GM06990 (cell line): Measurements from ENCODE around the gene ACSM4.

Source experiments
- DNase-seq: peaks from one replicate; pipeline ENCODE4 v3.0.0-alpha.2; 2011; ENCODE audit not compliant: insufficient read length; ENCODE audit errors: extremely low read depth
- H3K27me3 ChIP-seq: replicated peaks from 2 replicates; pipeline ENCODE4 v1.6.0; 2011; ENCODE audit warnings: low read length; ENCODE audit not compliant: control insufficient read depth, insufficient read depth
- H3K36me3 ChIP-seq: 2 replicates; pipeline ENCODE4 v1.5.1; 2011; ENCODE audit warnings: low read length; ENCODE audit not compliant: control insufficient read depth, insufficient read depth
- H3K4me3 ChIP-seq: replicated peaks from 2 replicates; pipeline ENCODE4 v1.5.1; 2011; ENCODE audit warnings: low read depth, mild to moderate bottlenecking, control low read depth, low read length
- TF ChIP-seq, protein P1 (sequence below): IDR thresholded peaks from 2 replicates; pipeline ENCODE4 v1.5.1; 2011; ENCODE audit warnings: low read length, control low read depth, mild to moderate bottlenecking, inconsistent platforms; ENCODE audit not compliant: insufficient read depth, poor library complexity, severe bottlenecking

The ACSM4 gene

DNA sequence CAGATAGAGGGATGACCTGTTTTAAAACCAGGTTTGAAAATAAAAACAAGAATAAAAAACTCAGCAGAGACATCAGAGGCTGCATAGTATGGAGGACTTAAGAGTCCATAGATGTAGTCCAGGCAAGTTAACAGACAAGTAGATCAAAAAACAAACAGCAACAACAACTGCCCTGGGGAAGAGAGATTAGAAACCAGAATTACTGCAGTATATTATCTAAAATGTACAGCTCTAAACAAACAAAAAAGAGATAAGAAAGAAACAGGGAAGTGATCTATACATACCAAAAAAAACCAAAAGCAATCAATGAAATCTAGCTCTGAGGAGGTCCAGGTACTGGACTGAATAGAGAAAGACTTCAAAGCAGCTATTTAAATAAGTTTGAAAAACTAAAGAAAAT is 48.8 kb downstream of the ACSM4 start:
- TF ChIP-seq, protein P1, sequence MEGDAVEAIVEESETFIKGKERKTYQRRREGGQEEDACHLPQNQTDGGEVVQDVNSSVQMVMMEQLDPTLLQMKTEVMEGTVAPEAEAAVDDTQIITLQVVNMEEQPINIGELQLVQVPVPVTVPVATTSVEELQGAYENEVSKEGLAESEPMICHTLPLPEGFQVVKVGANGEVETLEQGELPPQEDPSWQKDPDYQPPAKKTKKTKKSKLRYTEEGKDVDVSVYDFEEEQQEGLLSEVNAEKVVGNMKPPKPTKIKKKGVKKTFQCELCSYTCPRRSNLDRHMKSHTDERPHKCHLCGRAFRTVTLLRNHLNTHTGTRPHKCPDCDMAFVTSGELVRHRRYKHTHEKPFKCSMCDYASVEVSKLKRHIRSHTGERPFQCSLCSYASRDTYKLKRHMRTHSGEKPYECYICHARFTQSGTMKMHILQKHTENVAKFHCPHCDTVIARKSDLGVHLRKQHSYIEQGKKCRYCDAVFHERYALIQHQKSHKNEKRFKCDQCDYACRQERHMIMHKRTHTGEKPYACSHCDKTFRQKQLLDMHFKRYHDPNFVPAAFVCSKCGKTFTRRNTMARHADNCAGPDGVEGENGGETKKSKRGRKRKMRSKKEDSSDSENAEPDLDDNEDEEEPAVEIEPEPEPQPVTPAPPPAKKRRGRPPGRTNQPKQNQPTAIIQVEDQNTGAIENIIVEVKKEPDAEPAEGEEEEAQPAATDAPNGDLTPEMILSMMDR = no peak
- Histone ChIP-seq H3K36me3 (no peaks in the 10 kb centered on the region), H3K27me3 (no peaks in the 10 kb centered on the region), H3K4me3 (no peak overlapping the region)
- DNase-seq = no peak

DNA sequence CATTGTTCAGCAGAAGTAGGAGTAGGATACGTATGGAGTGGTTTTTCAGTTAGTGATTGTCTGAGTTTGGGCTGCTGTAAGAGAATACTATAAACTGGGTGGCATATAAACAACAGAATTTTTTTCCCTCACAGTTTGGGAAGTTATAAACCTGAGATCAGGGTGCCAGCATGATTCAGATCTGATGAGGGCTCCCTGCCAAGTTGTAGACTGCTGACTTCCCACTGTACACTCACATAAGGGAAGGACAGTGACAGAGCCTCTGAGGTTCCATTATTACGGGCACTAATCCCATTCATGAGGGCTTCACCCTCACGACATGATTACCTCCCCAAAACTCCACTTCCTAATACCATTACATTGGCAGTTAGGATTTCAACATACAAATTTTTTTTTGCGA is 50.7 kb downstream of the ACSM4 start:
- Histone ChIP-seq H3K27me3 (no peaks in the 10 kb centered on the region), H3K4me3 (no peak overlapping the region), H3K36me3 (no peaks in the 10 kb centered on the region)
- TF ChIP-seq, protein P1 = no peak
- DNase-seq = no peak

DNA sequence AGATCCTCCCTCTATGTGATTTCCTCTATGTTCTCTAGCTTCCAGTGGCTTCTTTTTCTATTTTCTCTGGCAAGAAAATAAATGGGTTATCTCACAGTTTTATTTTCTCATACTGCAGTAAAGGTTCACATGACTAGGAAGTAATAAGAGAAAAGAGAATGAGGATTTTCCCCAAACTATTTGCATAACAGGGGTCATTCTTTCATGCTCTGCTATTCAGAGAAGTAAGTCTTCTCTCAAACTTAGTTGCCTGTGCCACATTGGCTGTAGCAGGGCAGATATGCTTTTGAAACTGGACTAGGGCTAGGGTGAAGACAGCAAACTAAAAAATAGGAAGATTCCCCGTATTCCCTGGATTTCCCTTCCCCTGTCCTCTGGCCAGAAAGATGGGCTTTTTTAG is 57.4 kb downstream of the ACSM4 start:
- no peaks in the 10 kb centered on the region for H3K27me3 ChIP-seq
- no peaks in the 10 kb centered on the region for H3K36me3 ChIP-seq
- H3K4me3 ChIP-seq = no peak overlapping the region
- no peak for DNase-seq
- TF ChIP-seq, protein P1 = no peak

DNA sequence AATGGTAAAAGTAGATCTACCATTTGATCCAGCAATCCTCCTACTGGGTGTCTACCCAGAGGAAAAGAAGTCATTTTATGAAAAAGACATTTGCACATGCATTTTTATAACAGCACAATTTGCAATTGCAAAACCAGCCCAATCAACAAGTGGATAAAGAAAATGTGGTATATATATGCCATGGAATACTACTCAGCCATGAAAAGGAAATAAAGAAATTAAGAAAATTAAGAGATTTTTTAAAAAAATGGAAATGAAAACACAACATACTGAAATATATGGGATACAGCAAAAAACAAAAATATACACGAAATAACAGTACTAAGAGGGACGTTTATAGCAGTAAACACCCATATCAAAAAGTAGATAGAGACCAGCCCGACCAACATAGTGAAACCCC is 58.9 kb downstream of the ACSM4 start:
- Histone ChIP-seq H3K27me3 (no peaks in the 10 kb centered on the region), H3K36me3 (no peaks in the 10 kb centered on the region), H3K4me3 (no peak overlapping the region)
- no peak for DNase-seq
- TF ChIP-seq, protein P1 = no peak

DNA sequence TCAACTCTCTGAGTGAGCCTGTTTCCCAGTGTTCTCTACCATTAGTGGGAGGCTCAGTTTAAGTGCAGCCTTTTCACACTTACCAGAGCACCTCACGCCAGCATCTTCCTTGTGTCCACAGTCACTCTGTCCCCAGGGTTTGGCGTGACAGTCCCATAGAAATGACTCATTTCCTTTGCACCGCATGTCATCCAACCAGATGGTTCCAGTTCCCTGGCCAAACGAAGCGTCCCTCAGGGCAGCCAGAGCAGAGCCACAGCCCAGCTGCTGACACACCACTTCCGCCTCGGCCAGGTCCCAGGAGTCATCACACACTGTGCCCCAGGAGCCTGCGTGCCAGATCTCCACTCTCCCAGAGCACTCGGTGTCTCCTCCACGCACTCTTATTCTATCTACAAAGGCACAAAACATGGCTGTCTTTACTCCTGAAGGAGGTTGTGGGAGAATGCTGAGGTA is 65.4 kb downstream of the ACSM4 start:
- TF ChIP-seq, protein P1 = no peak
- H3K36me3 ChIP-seq = no peaks in the 10 kb centered on the region
- peak; percentile 44 for DNase-seq
- peak overlapping the region; percentile 31 for H3K4me3 ChIP-seq
- H3K27me3 ChIP-seq = no peaks in the 10 kb centered on the region; the same call in 1 of the 2 replicates

DNA sequence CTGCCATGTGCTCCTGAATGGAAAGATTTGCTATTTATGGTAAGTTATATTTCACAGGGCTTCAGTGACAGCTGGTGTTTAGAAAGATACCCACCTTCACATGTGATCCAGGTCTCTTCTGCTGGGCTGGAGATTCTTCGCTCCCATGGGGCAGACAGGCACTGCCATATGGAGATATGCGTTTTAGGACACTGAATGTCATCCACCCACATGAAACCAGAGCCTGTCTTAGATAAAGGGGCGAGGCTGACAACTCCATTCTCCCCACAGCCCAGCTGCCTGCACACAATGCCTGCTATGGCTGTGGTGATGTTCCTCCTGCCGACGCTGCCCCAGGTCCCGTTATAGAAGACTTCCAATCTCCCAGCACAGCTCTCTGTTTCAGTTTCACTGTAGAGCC is 69.4 kb downstream of the ACSM4 start:
- H3K36me3 ChIP-seq = no peaks in the 10 kb centered on the region
- TF ChIP-seq, protein P1 = no peak
- DNase-seq = no peak
- H3K4me3 ChIP-seq = no peak overlapping the region
- no peaks in the 10 kb centered on the region; the same call in 1 of the 2 replicates for H3K27me3 ChIP-seq
